Measurements from ENCODE around the gene PM20D2. TPM values are rescaled to one million over a fixed set of nuclear protein-coding genes. Genes with fewer than 3 reads are reported as not detected.

The PM20D2 gene
- total RNA-seq, 4 donors from 2014 or later, result 19.0 to 36.3 (median 25.5) TPM

- Histone ChIP-seq H3K27ac (no peak overlapping the region), H3K4me3 (no peak overlapping the region), H3K4me1 (no peaks in the 10 kb centered on the region), H3K36me3 (no peaks in the 10 kb centered on the region), H3K9me3 (no peaks in the 10 kb centered on the region), H3K27me3 (no peaks in the 10 kb centered on the region)
- TF ChIP-seq POLR2A (IDR thresholded peaks at IDR 0.05) (no peak), POLR2AphosphoS5 (IDR thresholded peaks at IDR 0.05) (no peak)
- no peak for ATAC-seq
- WGBS, 2 donors (ENCODE audit: low coverage in 1 of 2), result 100% methylated on average over 1 of the region's 2 CpGs
These were observed 40.9 kb downstream of the PM20D2 start for GRCh38 chr6:89186762-89187161.

GRCh38 chr6:89187504-89187903 lies 41.6 kb downstream of the PM20D2 start:
- no peak overlapping the region for H3K4me3 ChIP-seq
- H3K27me3 ChIP-seq, result no peaks in the 10 kb centered on the region
- 85 to 92% methylated on average over 5 of the region's 5 CpGs for WGBS, 2 donors (ENCODE audit: low coverage in 1 of 2)
- no peaks in the 10 kb centered on the region for H3K4me1 ChIP-seq
- no peak for ATAC-seq
- no peak overlapping the region for H3K27ac ChIP-seq
- no peak for TF ChIP-seq EP300 (IDR thresholded peaks at IDR 0.05)
- no peak for TF ChIP-seq POLR2A (IDR thresholded peaks at IDR 0.05)
- TF ChIP-seq, protein P1, sequence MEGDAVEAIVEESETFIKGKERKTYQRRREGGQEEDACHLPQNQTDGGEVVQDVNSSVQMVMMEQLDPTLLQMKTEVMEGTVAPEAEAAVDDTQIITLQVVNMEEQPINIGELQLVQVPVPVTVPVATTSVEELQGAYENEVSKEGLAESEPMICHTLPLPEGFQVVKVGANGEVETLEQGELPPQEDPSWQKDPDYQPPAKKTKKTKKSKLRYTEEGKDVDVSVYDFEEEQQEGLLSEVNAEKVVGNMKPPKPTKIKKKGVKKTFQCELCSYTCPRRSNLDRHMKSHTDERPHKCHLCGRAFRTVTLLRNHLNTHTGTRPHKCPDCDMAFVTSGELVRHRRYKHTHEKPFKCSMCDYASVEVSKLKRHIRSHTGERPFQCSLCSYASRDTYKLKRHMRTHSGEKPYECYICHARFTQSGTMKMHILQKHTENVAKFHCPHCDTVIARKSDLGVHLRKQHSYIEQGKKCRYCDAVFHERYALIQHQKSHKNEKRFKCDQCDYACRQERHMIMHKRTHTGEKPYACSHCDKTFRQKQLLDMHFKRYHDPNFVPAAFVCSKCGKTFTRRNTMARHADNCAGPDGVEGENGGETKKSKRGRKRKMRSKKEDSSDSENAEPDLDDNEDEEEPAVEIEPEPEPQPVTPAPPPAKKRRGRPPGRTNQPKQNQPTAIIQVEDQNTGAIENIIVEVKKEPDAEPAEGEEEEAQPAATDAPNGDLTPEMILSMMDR (IDR thresholded peaks at IDR 0.05), result no peak
- no peak for TF ChIP-seq POLR2AphosphoS5 (IDR thresholded peaks at IDR 0.05)
- no peaks in the 10 kb centered on the region for H3K36me3 ChIP-seq
- H3K9me3 ChIP-seq, result no peaks in the 10 kb centered on the region

GRCh38 chr6:89190741-89191140 lies 44.9 kb downstream of the PM20D2 start:
- Histone ChIP-seq H3K27me3 (no peaks in the 10 kb centered on the region), H3K9me3 (peaks cover 0 to 23% (median 0%) of the 10 kb centered on the region in 3 donors), H3K4me1 (no peaks in the 10 kb centered on the region), H3K36me3 (no peaks in the 10 kb centered on the region), H3K27ac (no peak overlapping the region), H3K4me3 (no peak overlapping the region)
- no peak for TF ChIP-seq POLR2AphosphoS5 (IDR thresholded peaks at IDR 0.05)
- no peak for TF ChIP-seq POLR2A (IDR thresholded peaks at IDR 0.05)
- TF ChIP-seq, protein P1 (IDR thresholded peaks at IDR 0.05), result no peak
- TF ChIP-seq EP300 (IDR thresholded peaks at IDR 0.05), result no peak
- WGBS, 2 donors (ENCODE audit: low coverage in 1 of 2), result 43 to 54% methylated on average over 3 to 5 of the region's 5 CpGs
- no peak for ATAC-seq

DNA sequence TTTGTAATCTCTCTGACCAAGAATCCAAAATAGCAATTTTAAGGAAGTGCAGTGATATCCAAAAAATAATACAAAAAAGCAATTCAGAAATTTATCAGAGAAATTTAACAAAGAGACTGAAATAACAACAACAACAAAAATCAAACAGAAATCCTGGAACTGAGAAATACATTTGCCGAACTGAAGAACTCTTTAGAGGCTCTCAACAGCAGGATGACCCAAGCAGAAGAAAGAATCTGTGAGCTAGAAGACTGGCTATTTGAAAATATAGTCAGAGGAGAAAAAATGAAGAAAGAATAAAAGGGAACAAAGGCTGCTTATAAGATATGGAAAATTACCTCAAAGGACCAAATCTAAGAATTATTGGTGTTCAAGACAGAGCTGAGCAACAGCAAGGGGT lies 48.7 kb downstream of the PM20D2 start:
- no peak overlapping the region for H3K27ac ChIP-seq
- 100% methylated on average over 1 of the region's 1 CpG for WGBS, 2 donors (ENCODE audit: low coverage in 1 of 2)
- no peak for ATAC-seq
- H3K27me3 ChIP-seq, result no peaks in the 10 kb centered on the region
- no peak overlapping the region for H3K4me3 ChIP-seq
- H3K36me3 ChIP-seq, result no peaks in the 10 kb centered on the region
- peaks cover 0 to 25% (median 0%) of the 10 kb centered on the region in 3 donors for H3K9me3 ChIP-seq
- TF ChIP-seq POLR2A (IDR thresholded peaks at IDR 0.05), result no peak
- TF ChIP-seq POLR2AphosphoS5 (IDR thresholded peaks at IDR 0.05), result no peak
- TF ChIP-seq, protein P1 (IDR thresholded peaks at IDR 0.05), result no peak
- TF ChIP-seq EP300 (IDR thresholded peaks at IDR 0.05), result no peak
- no peaks in the 10 kb centered on the region for H3K4me1 ChIP-seq

- 40 to 57% methylated on average over 1 to 4 of the region's 4 CpGs for WGBS, 2 donors (ENCODE audit: low coverage in 1 of 2)
- ATAC-seq, result no peak
- no peak for TF ChIP-seq POLR2A (IDR thresholded peaks at IDR 0.05)
- TF ChIP-seq EP300 (IDR thresholded peaks at IDR 0.05), result no peak
- TF ChIP-seq, protein P1 (IDR thresholded peaks at IDR 0.05), result no peak
- TF ChIP-seq POLR2AphosphoS5 (IDR thresholded peaks at IDR 0.05), result no peak
These were observed 51.3 kb downstream of the PM20D2 start for GRCh38 chr6:89197141-89197540.

More at GRCh38 chr6:89197141-89197540, 51.3 kb downstream of the PM20D2 start:
- Histone ChIP-seq H3K4me3 (no peak overlapping the region), H3K36me3 (no peaks in the 10 kb centered on the region), H3K9me3 (peaks cover 0 to 25% (median 0%) of the 10 kb centered on the region in 3 donors), H3K4me1 (no peaks in the 10 kb centered on the region), H3K27ac (no peak overlapping the region), H3K27me3 (no peaks in the 10 kb centered on the region)
